SK-N-MC (cell line): ENCODE measurements around the gene GALNTL6.

ENCODE experiments used
- DNase-seq: peaks from one replicate; pipeline ENCODE4 v3.0.0-alpha.2; 2011; ENCODE audit warnings: low read depth, low spot score
- H3K27ac ChIP-seq: fragments of 200-600 bp; sonication (generic); 2 replicates; pipeline ENCODE4 v1.5.1; 2016; ENCODE audit warnings: mixed run types
- H3K36me3 ChIP-seq: fragments of 200-600 bp; sonication (generic); 2 replicates; pipeline ENCODE4 v1.6.1; 2017; ENCODE audit warnings: antibody characterized with exemption, low read length, mixed read lengths; ENCODE audit not compliant: insufficient read depth
- H3K4me3 ChIP-seq: fragments of 200-600 bp; sonication (generic); 2 replicates; pipeline ENCODE4 v1.5.1; 2016
- H3K9ac ChIP-seq: fragments of 200-600 bp; sonication (generic); 2 replicates; pipeline ENCODE4 v1.8.0; 2017; ENCODE audit warnings: mixed run types, mixed read lengths; ENCODE audit not compliant: insufficient read length
- H3K9me3 ChIP-seq: fragments of 200-600 bp; sonication (generic); 2 replicates; pipeline ENCODE4 v1.6.1; 2017; ENCODE audit warnings: low read depth, mild to moderate bottlenecking, antibody characterized with exemption, low read length, moderate library complexity, mixed read lengths
- EZH2 ChIP-seq: fragments of 200-600 bp; sonication (generic); IDR thresholded peaks from one replicate; pipeline ENCODE4 v1.6.1; 2017; ENCODE audit warnings: antibody characterized with exemption
- FOXP2 ChIP-seq: optimal IDR thresholded peaks from 2 replicates; pipeline ENCODE3; 2011; ENCODE audit warnings: mild to moderate bottlenecking, moderate library complexity; ENCODE audit not compliant: insufficient read depth; ENCODE audit errors: extremely low read length, control extremely low read depth
- POLR2AphosphoS5 ChIP-seq: IDR thresholded peaks from 2 replicates; pipeline ENCODE4 v1.6.1; 2012; ENCODE audit warnings: mild to moderate bottlenecking, low read depth, low read length, borderline replicate concordance

The GALNTL6 gene

GRCh38 chr4:171849686-171850222, 36.5 kb downstream of the GALNTL6 start:
- Histone ChIP-seq H3K27ac (no peak overlapping the region), H3K36me3 (no peaks in the 10 kb centered on the region), H3K9ac (no peak overlapping the region), H3K4me3 (no peak overlapping the region), H3K9me3 (no peaks in the 10 kb centered on the region)
- TF ChIP-seq POLR2AphosphoS5: no peak
- TF ChIP-seq FOXP2: no peak
- TF ChIP-seq EZH2: no peak
- peak; percentile 26 for DNase-seq

DNA sequence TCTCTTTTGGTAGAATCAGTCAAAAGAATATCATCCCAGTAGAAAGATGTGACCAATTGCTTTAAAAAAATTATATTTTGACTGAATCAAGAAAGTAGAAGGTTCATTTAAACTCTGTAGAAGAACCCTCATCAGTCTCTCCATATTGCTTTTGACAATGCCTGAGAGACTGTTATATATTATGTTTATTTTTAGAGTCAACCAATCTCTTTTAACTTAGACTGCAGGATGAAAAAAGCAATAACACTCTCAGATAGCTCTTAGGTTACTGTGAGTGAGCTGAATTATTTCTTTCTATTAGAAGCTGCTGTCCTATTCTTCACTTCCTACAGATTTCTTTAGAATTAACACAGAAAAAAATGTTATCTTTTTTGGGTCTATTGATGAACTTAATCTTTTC, 38.1 kb downstream of the GALNTL6 start:
- TF ChIP-seq EZH2: no peak
- TF ChIP-seq POLR2AphosphoS5: no peak
- TF ChIP-seq FOXP2: no peak
- Histone ChIP-seq H3K27ac (no peak overlapping the region), H3K36me3 (no peaks in the 10 kb centered on the region), H3K9me3 (no peaks in the 10 kb centered on the region), H3K4me3 (no peak overlapping the region), H3K9ac (no peak overlapping the region)
- no peak for DNase-seq

DNA sequence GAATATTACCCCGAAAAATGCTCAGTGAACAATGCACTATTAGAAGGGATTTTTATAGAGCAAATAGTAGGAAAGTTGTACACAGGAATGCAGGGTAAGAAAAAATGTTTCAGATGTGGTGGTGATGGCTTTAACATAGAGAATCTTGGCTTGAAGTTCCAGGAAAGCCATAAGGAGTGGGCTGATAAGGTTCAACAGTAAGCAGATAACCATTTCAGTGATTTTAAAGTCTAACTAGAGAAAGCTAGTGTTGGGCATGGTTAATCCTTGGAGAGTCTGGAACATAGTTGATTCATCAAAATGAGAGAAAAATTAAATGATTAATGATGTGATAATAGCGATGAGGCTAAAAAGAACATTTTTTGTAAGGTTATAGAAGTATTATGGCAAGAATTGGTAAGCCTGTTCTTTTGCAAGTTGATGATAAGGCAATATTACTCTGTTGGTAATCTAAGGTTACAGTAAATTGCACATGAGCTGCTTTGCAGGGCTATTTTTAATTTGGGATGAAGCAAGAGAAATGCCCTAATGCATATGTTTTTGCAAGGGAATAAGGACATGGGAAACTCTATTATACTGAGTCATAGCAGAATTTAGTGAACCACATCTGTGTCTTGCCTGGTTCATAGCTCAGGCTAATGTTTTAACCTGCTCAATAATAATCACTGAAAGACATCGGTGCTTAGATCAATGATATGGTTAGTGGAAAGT, 44.3 kb downstream of the GALNTL6 start:
- Histone ChIP-seq H3K9me3 (no peaks in the 10 kb centered on the region), H3K36me3 (no peaks in the 10 kb centered on the region), H3K4me3 (no peak overlapping the region), H3K9ac (no peak overlapping the region), H3K27ac (no peak overlapping the region)
- no peak for DNase-seq
- no peak for TF ChIP-seq EZH2
- no peak for TF ChIP-seq FOXP2
- TF ChIP-seq POLR2AphosphoS5: no peak

DNA sequence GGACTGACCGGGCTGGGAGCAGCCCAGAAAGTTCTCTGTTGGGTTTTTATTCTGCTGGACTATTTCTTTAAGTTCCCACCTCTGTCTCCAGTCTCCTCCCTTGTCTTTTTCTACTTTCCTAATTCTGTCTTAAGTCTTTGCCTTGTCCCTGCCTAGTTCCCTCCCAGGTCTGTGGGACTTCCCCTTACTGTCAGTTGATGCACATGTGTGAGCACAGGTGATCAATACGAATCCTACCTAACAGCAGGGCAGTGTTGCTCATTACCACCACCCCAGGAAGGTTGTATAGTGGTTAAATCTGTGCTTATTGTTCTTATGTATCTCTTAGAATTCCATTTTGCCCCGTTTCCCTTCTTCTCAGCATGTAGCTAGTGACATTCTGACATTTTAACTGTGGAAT, 62.1 kb downstream of the GALNTL6 start:
- Histone ChIP-seq H3K9me3 (no peaks in the 10 kb centered on the region), H3K27ac (no peak overlapping the region), H3K9ac (no peak overlapping the region), H3K4me3 (no peak overlapping the region), H3K36me3 (no peaks in the 10 kb centered on the region)
- TF ChIP-seq FOXP2: no peak
- TF ChIP-seq POLR2AphosphoS5: no peak
- no peak for TF ChIP-seq EZH2
- DNase-seq: no peak

DNA sequence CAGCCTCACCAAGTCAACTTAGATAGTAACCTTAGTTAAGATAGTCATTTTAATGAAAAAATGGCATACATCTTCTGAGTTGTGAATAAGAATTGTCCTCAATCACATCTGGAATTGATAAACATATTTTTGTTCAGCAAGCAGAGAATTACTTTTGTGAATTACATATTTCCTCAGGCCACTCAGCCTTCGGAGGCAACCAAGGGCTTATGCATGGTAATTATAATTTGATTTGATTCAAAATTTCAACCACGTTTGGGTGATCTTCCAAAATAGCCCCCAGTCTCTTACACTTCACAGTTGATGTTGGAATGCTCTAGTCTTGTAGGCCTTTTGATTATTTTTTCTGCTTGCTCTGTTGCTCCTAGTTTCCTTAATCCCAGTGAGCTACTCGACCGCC, 63.4 kb downstream of the GALNTL6 start:
- TF ChIP-seq EZH2: no peak
- TF ChIP-seq POLR2AphosphoS5: peak; percentile 20; the same call in 1 of the 2 replicates
- no peak for TF ChIP-seq FOXP2
- H3K9ac ChIP-seq: no peak overlapping the region
- H3K36me3 ChIP-seq: no peaks in the 10 kb centered on the region
- H3K27ac ChIP-seq: peak overlapping the region; percentile 27
- no peak overlapping the region; the same call in 1 of the 2 replicates for H3K4me3 ChIP-seq
- H3K9me3 ChIP-seq: no peaks in the 10 kb centered on the region
- peak; percentile 35 for DNase-seq

DNA sequence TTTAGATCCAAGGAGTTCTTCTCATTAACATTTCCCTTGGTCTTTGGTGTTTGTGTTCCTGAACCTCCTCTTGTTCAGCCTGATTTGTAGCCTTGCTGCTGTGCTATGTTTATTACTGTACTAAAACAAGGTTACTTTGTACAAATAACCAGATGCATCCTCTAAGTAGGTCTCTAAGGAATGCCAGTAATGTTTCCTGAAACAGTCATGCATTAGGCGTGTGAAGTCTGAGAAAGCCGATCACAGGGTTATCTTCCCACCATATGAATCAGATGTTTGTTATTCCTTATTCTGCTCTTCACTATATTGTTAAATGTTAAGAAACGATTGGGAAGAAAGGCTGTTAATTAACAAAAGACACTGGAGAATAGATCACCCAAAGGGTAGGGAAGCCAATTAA, 66.9 kb downstream of the GALNTL6 start:
- Histone ChIP-seq H3K36me3 (no peaks in the 10 kb centered on the region), H3K4me3 (no peak overlapping the region), H3K9me3 (no peaks in the 10 kb centered on the region), H3K27ac (no peak overlapping the region), H3K9ac (no peak overlapping the region)
- TF ChIP-seq FOXP2: no peak
- TF ChIP-seq POLR2AphosphoS5: no peak
- no peak for TF ChIP-seq EZH2
- DNase-seq: no peak

DNA sequence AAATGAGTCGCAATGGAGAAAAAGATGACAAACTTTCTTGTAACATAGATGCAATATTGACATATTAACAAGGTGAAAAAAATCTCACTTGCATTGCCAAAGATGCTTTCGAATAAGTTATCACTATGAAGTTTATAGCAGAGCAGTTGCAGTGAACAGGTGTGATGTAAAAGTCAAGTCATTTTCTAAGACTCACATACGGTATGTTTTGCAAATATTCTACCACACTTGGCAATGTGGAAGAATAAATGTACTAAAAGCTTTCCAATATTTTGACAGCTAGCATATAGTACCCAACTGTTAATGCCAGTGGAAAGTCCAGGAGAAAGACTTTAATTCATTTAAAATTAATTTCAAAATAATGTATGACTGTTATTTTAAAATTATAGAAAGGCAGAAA, 76.5 kb downstream of the GALNTL6 start:
- H3K27ac ChIP-seq: no peak overlapping the region
- no peak for DNase-seq
- no peak overlapping the region for H3K9ac ChIP-seq

GRCh38 chr4:171891038-171891437, 77.8 kb downstream of the GALNTL6 start:
- Histone ChIP-seq H3K4me3 (no peak overlapping the region), H3K9me3 (no peaks in the 10 kb centered on the region), H3K9ac (no peak overlapping the region), H3K36me3 (no peaks in the 10 kb centered on the region), H3K27ac (no peak overlapping the region)
- no peak for DNase-seq
- no peak for TF ChIP-seq EZH2
- no peak for TF ChIP-seq FOXP2
- no peak for TF ChIP-seq POLR2AphosphoS5

More for the DNA sequence above, 76.5 kb downstream of the GALNTL6 start:
- Histone ChIP-seq H3K36me3 (no peaks in the 10 kb centered on the region), H3K9me3 (no peaks in the 10 kb centered on the region), H3K4me3 (no peak overlapping the region)
- TF ChIP-seq EZH2 (no peak), FOXP2 (no peak), POLR2AphosphoS5 (no peak)

- no peak for TF ChIP-seq FOXP2
- no peak for TF ChIP-seq POLR2AphosphoS5
- TF ChIP-seq EZH2: no peak
- no peak for DNase-seq
- Histone ChIP-seq H3K4me3 (no peak overlapping the region), H3K9me3 (no peaks in the 10 kb centered on the region), H3K27ac (no peak overlapping the region), H3K9ac (no peak overlapping the region), H3K36me3 (no peaks in the 10 kb centered on the region)
Observed at GRCh38 chr4:171896426-171896825, 83.2 kb downstream of the GALNTL6 start.
